NT2/D1 (cell line): ENCODE results near the gene COG1.

Experiments used
- SUZ12 ChIP-seq: IDR thresholded peaks from 2 replicates; pipeline ENCODE4 v1.6.1; 2011; ENCODE audit not compliant: insufficient read length, insufficient read depth; ENCODE audit errors: extremely low read depth
- YY1 ChIP-seq: IDR thresholded peaks from 2 replicates; pipeline ENCODE4 v1.6.1; 2011; ENCODE audit not compliant: insufficient read length, insufficient read depth
- ZNF274 ChIP-seq: IDR thresholded peaks from 2 replicates; pipeline ENCODE4 v1.6.1; 2011; ENCODE audit warnings: mild to moderate bottlenecking, low read depth, low read length

DNA sequence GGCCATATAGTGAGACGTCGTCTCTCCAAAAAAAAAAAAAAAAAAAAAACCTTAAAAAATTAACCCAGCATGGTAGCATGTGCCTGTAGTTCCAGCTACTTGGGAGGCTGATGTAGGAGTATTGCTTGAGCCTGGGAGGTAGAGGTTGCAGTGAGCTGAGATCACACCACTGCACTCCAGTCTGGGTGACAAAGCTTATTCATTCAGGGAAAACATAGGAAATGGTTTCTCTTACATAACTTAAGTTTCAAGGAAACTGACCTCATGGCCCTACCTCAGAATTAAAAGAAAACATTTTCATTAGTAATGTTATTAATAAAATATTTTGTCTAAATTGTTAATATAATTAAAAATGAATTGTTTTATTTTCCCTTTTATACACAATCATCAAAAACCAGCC, 31.4 kb downstream of the COG1 start:
- TF ChIP-seq ZNF274 (no peak), SUZ12 (no peak), YY1 (no peak)
